Loucy (cell line): ENCODE results near the gene POLQ.

ENCODE experiments used
- H2AFZ ChIP-seq: fragments of 200-600 bp; sonication (generic); 2 replicates; pipeline ENCODE4 v1.6.0; 2016; ENCODE audit warnings: antibody characterized with exemption, mild to moderate bottlenecking, low read length, moderate library complexity
- H3F3A ChIP-seq: fragments of 200-600 bp; 2 replicates; pipeline ENCODE4 v1.6.0; 2016; ENCODE audit warnings: antibody characterized with exemption, low read depth, mild to moderate bottlenecking
- H3K27me3 ChIP-seq: fragments of 200-600 bp; sonication (generic); 2 replicates; pipeline ENCODE4 v1.6.1; 2014; ENCODE audit warnings: low read length, mild to moderate bottlenecking; ENCODE audit not compliant: insufficient read depth, poor library complexity, severe bottlenecking
- H3K36me3 ChIP-seq: fragments of 200-600 bp; sonication (generic); 2 replicates; pipeline ENCODE4 v1.6.1; 2016; ENCODE audit warnings: low read length; ENCODE audit not compliant: insufficient read depth
- H3K4me1 ChIP-seq: fragments of 200-600 bp; sonication (generic); 2 replicates; pipeline ENCODE4 v1.5.1; 2014; ENCODE audit warnings: low read length, mild to moderate bottlenecking; ENCODE audit not compliant: insufficient read depth, poor library complexity, severe bottlenecking
- H3K4me2 ChIP-seq: fragments of 200-600 bp; sonication (generic); 2 replicates; pipeline ENCODE4 v1.6.0; 2014; ENCODE audit warnings: antibody characterized with exemption, low read length, low read depth, mild to moderate bottlenecking; ENCODE audit not compliant: poor library complexity, severe bottlenecking
- H3K4me3 ChIP-seq: fragments of 200-600 bp; sonication (generic); 2 replicates; pipeline ENCODE4 v1.5.1; 2014; ENCODE audit warnings: low read length, mild to moderate bottlenecking, mixed read lengths; ENCODE audit not compliant: poor library complexity, severe bottlenecking
- H3K79me2 ChIP-seq: fragments of 200-600 bp; sonication (generic); 2 replicates; pipeline ENCODE4 v1.6.1; 2014; ENCODE audit warnings: low read length; ENCODE audit not compliant: insufficient read depth
- H3K9ac ChIP-seq: fragments of 200-600 bp; sonication (generic); 2 replicates; pipeline ENCODE4 v1.6.0; 2014; ENCODE audit warnings: mild to moderate bottlenecking, low read depth, low read length, moderate library complexity; ENCODE audit not compliant: poor library complexity, severe bottlenecking
- H3K9me2 ChIP-seq: fragments of 200-600 bp; sonication (generic); replicated peaks from 2 replicates; pipeline ENCODE4 v1.6.1; 2016; ENCODE audit warnings: low read depth, low read length, mixed read lengths
- H3K9me3 ChIP-seq: fragments of 200-600 bp; sonication (generic); 2 replicates; pipeline ENCODE4 v1.6.1; 2014; ENCODE audit warnings: mild to moderate bottlenecking, antibody characterized with exemption, low read length, low read depth; ENCODE audit not compliant: insufficient read depth
- H4K20me1 ChIP-seq: fragments of 200-600 bp; sonication (generic); 2 replicates; pipeline ENCODE4 v1.6.0; 2014; ENCODE audit warnings: antibody characterized with exemption, low read length, mild to moderate bottlenecking; ENCODE audit not compliant: insufficient read depth, poor library complexity, severe bottlenecking
- CTCF ChIP-seq: fragments of 200-600 bp; sonication (generic); conservative IDR thresholded peaks from 2 replicates; pipeline ENCODE4 v1.5.1; 2014; ENCODE audit warnings: mild to moderate bottlenecking, antibody characterized with exemption, low read length
- EZH2phosphoT487 ChIP-seq: fragments of 200-600 bp; IDR thresholded peaks from 2 replicates; pipeline ENCODE4 v1.6.1; 2018; ENCODE audit warnings: antibody characterized with exemption, mild to moderate bottlenecking, moderate library complexity, borderline replicate concordance

Gene POLQ

GRCh38 chr3:121443456-121443855, 102.3 kb downstream of the POLQ start:
- H3K9me2 ChIP-seq, result no peaks in the 10 kb centered on the region

GRCh38 chr3:121436641-121437040, 109.1 kb downstream of the POLQ start:
- no peak overlapping the region for H2AFZ ChIP-seq
- no peak for TF ChIP-seq CTCF
- no peak for TF ChIP-seq EZH2phosphoT487
- no peaks in the 10 kb centered on the region for H3K9me2 ChIP-seq
- no peak overlapping the region for H3K4me2 ChIP-seq
- no peaks in the 10 kb centered on the region for H3K79me2 ChIP-seq
- no peak overlapping the region for H3K9ac ChIP-seq
- no peaks in the 10 kb centered on the region for H3K27me3 ChIP-seq
- no peaks in the 10 kb centered on the region for H4K20me1 ChIP-seq
- no peaks in the 10 kb centered on the region for H3K4me1 ChIP-seq
- peaks cover 68% of the 10 kb centered on the region for H3K36me3 ChIP-seq
- no peaks in the 10 kb centered on the region for H3K9me3 ChIP-seq
- H3F3A ChIP-seq, result no peaks in the 10 kb centered on the region
- no peak overlapping the region for H3K4me3 ChIP-seq

More at GRCh38 chr3:121443456-121443855, 102.3 kb downstream of the POLQ start:
- Histone ChIP-seq H3K9me3 (no peaks in the 10 kb centered on the region), H4K20me1 (no peaks in the 10 kb centered on the region), H3K79me2 (no peaks in the 10 kb centered on the region), H3K4me2 (no peak overlapping the region), H3F3A (no peaks in the 10 kb centered on the region), H3K4me3 (no peak overlapping the region), H2AFZ (no peak overlapping the region), H3K9ac (no peak overlapping the region), H3K27me3 (no peaks in the 10 kb centered on the region), H3K36me3 (peaks cover 56% of the 10 kb centered on the region), H3K4me1 (no peaks in the 10 kb centered on the region)
- TF ChIP-seq CTCF (no peak), EZH2phosphoT487 (no peak)

GRCh38 chr3:121436074-121436473, 109.7 kb downstream of the POLQ start:
- Histone ChIP-seq H2AFZ (no peak overlapping the region), H3K36me3 (peaks cover 72% of the 10 kb centered on the region)

More at GRCh38 chr3:121436074-121436473, 109.7 kb downstream of the POLQ start:
- Histone ChIP-seq H3F3A (no peaks in the 10 kb centered on the region), H4K20me1 (no peaks in the 10 kb centered on the region), H3K4me1 (no peaks in the 10 kb centered on the region), H3K4me2 (no peak overlapping the region), H3K27me3 (no peaks in the 10 kb centered on the region), H3K4me3 (no peak overlapping the region), H3K9me2 (no peaks in the 10 kb centered on the region), H3K9me3 (no peaks in the 10 kb centered on the region), H3K79me2 (no peaks in the 10 kb centered on the region), H3K9ac (no peak overlapping the region)
- no peak for TF ChIP-seq CTCF
- TF ChIP-seq EZH2phosphoT487, result no peak
